ENCODE results near the gene PHKA1. TPM values are rescaled to one million over a fixed set of nuclear protein-coding genes. Genes with fewer than 3 reads are reported as not detected.

Gene PHKA1
- total and polyA plus RNA-seq, 2 experiments from 2014 or later, result 2.7 to 6.7 TPM

GRCh38 chrX:72621625-72622485 lies 92.3 kb downstream of the PHKA1 start:
- Histone ChIP-seq H4K20me1 (ENCODE audit: insufficient read depth, poor library complexity, severe bottlenecking) (no peaks in the 10 kb centered on the region), H3K4me2 (no peak overlapping the region), H3K9me3 (ENCODE audit: low read depth) (no peaks in the 10 kb centered on the region), H2AFZ (no peak overlapping the region), H3K4me1 (ENCODE audit: insufficient read depth) (no peaks in the 10 kb centered on the region), H3K36me3 (replicated peaks; ENCODE audit: insufficient read depth, low read depth) (no peaks in the 10 kb centered on the region), H3K27me3 (no peaks in the 10 kb centered on the region), H3K4me3 (no peak overlapping the region), H3K27ac (peak overlapping the region; percentile 97), H3K9me2 (replicated peaks; ENCODE audit: insufficient read depth) (no peaks in the 10 kb centered on the region), H3K79me2 (no peaks in the 10 kb centered on the region)
- WGBS (ENCODE audit: low lambda C conversion rate, missing lambda C conversion rate), result 73% methylated on average over 4 of the region's 4 CpGs
- TF ChIP-seq EZH2 (IDR thresholded peaks at IDR 0.05; ENCODE audit: borderline replicate concordance) (no peak), EZH2phosphoT487 (IDR thresholded peaks at IDR 0.05; ENCODE audit: low read depth, severe bottlenecking, unreplicated experiment) (no peak)
- TF ChIP-seq, protein P1, sequence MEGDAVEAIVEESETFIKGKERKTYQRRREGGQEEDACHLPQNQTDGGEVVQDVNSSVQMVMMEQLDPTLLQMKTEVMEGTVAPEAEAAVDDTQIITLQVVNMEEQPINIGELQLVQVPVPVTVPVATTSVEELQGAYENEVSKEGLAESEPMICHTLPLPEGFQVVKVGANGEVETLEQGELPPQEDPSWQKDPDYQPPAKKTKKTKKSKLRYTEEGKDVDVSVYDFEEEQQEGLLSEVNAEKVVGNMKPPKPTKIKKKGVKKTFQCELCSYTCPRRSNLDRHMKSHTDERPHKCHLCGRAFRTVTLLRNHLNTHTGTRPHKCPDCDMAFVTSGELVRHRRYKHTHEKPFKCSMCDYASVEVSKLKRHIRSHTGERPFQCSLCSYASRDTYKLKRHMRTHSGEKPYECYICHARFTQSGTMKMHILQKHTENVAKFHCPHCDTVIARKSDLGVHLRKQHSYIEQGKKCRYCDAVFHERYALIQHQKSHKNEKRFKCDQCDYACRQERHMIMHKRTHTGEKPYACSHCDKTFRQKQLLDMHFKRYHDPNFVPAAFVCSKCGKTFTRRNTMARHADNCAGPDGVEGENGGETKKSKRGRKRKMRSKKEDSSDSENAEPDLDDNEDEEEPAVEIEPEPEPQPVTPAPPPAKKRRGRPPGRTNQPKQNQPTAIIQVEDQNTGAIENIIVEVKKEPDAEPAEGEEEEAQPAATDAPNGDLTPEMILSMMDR (IDR thresholded peaks at IDR 0.05; ENCODE audit: poor library complexity), result no peak
- DNase-seq (ENCODE audit: low spot score), result no peak

DNA sequence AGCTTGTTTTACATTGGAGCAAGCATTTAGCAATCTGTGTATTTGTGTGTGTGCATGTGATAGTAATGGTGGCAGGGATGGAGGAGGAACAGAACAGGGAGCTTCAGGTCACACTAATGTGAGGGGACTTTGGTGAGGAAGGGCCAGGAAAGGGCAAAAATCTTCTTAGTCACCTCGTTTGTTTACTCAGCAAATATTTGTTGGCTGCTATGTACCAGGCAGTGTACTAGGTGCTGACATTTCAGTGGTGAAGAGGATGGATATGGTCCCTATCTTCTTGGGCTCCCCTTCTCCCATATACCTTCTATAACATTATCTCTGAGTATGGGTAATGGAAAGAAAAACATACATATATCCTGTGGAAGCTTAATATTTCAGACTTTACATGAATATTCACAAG lies 92.9 kb downstream of the PHKA1 start:
- no peak for TF ChIP-seq EZH2 (IDR thresholded peaks at IDR 0.05; ENCODE audit: borderline replicate concordance)
- TF ChIP-seq, protein P1 (IDR thresholded peaks at IDR 0.05; ENCODE audit: poor library complexity), result no peak
- TF ChIP-seq EZH2phosphoT487 (IDR thresholded peaks at IDR 0.05; ENCODE audit: low read depth, severe bottlenecking, unreplicated experiment), result no peak
- no peak for DNase-seq (ENCODE audit: low spot score)
- Histone ChIP-seq H3K27ac (peak overlapping the region; percentile 97), H3K79me2 (no peaks in the 10 kb centered on the region), H3K36me3 (replicated peaks; ENCODE audit: insufficient read depth, low read depth) (no peaks in the 10 kb centered on the region), H3K27me3 (no peaks in the 10 kb centered on the region), H3K9me2 (replicated peaks; ENCODE audit: insufficient read depth) (no peaks in the 10 kb centered on the region), H3K4me1 (ENCODE audit: insufficient read depth) (no peaks in the 10 kb centered on the region), H3K4me2 (peak overlapping the region; percentile 54), H3K4me3 (no peak overlapping the region), H4K20me1 (ENCODE audit: insufficient read depth, poor library complexity, severe bottlenecking) (no peaks in the 10 kb centered on the region), H2AFZ (peak overlapping the region; percentile 20), H3K9me3 (ENCODE audit: low read depth) (no peaks in the 10 kb centered on the region)
- 53% methylated on average over 1 of the region's 1 CpG for WGBS (ENCODE audit: low lambda C conversion rate, missing lambda C conversion rate)

- Histone ChIP-seq H3K79me2 (no peaks in the 10 kb centered on the region), H3K36me3 (replicated peaks; ENCODE audit: insufficient read depth, low read depth) (no peaks in the 10 kb centered on the region), H3K27me3 (no peaks in the 10 kb centered on the region), H3K4me3 (no peak overlapping the region), H3K9me2 (replicated peaks; ENCODE audit: insufficient read depth) (no peaks in the 10 kb centered on the region), H4K20me1 (ENCODE audit: insufficient read depth, poor library complexity, severe bottlenecking) (no peaks in the 10 kb centered on the region), H3K4me1 (ENCODE audit: insufficient read depth) (no peaks in the 10 kb centered on the region), H3K27ac (peak overlapping the region; percentile 97), H3K9me3 (ENCODE audit: low read depth) (no peaks in the 10 kb centered on the region), H3K4me2 (peak overlapping the region; percentile 54), H2AFZ (peak overlapping the region; percentile 20)
- peak; percentile 73 for DNase-seq (ENCODE audit: low spot score)
- 69% methylated on average over 9 of the region's 9 CpGs for WGBS (ENCODE audit: low lambda C conversion rate, missing lambda C conversion rate)
- TF ChIP-seq, protein P1 (IDR thresholded peaks at IDR 0.05; ENCODE audit: poor library complexity), result no peak
- no peak for TF ChIP-seq EZH2phosphoT487 (IDR thresholded peaks at IDR 0.05; ENCODE audit: low read depth, severe bottlenecking, unreplicated experiment)
- no peak for TF ChIP-seq EZH2 (IDR thresholded peaks at IDR 0.05; ENCODE audit: borderline replicate concordance)
Measured at GRCh38 chrX:72620550-72621145, 93.5 kb downstream of the PHKA1 start.

All from hepatocyte (in vitro differentiated cells).